Mammary epithelial cell (primary cell): ENCODE measurements around the gene ADAM10.

Experiments
- CTCF ChIP-seq, 2 donors: IDR thresholded peaks in 1 of 2; conservative IDR thresholded peaks in 1 of 2; 2 replicates each; pipeline ENCODE4 v1.5.1; 2011 to 2012; ENCODE audit warnings: inconsistent platforms in 2 of 2, low read length in 2 of 2, mild to moderate bottlenecking in 2 of 2, control low read depth in 1 of 2, low read depth in 1 of 2; ENCODE audit not compliant: insufficient read depth in 1 of 2; ENCODE audit errors: extremely low read depth in 1 of 2
- EZH2 ChIP-seq: IDR thresholded peaks from 2 replicates; pipeline ENCODE4 v1.6.1; 2012; ENCODE audit warnings: low read length, inconsistent platforms, borderline replicate concordance

- no peak for TF ChIP-seq CTCF (conservative IDR thresholded peaks at IDR 0.05 in 1 of 2, IDR thresholded peaks at IDR 0.05 in 1 of 2; ENCODE audit: extremely low read depth in 1 of 2, insufficient read depth in 1 of 2, low read depth in 1 of 2, low read length in 2 of 2)
- no peak for TF ChIP-seq EZH2
Observed at GRCh38 chr15:58588096-58588495, 161.4 kb downstream of the ADAM10 start.
